ENCODE measurements around the gene SRP54. TPM values are rescaled to one million over a fixed set of nuclear protein-coding genes. Genes with fewer than 3 reads are reported as not detected.

The SRP54 gene
- total and polyA plus RNA-seq, 2 of the 13 experiments (the other 11 are each of a cell fraction or from before 2014, with no cell fraction given) = 42.2 to 207 TPM

GRCh38 chr14:34982421-34983147, at the start of gene SRP54 (continued):
- TF ChIP-seq, protein P1, sequence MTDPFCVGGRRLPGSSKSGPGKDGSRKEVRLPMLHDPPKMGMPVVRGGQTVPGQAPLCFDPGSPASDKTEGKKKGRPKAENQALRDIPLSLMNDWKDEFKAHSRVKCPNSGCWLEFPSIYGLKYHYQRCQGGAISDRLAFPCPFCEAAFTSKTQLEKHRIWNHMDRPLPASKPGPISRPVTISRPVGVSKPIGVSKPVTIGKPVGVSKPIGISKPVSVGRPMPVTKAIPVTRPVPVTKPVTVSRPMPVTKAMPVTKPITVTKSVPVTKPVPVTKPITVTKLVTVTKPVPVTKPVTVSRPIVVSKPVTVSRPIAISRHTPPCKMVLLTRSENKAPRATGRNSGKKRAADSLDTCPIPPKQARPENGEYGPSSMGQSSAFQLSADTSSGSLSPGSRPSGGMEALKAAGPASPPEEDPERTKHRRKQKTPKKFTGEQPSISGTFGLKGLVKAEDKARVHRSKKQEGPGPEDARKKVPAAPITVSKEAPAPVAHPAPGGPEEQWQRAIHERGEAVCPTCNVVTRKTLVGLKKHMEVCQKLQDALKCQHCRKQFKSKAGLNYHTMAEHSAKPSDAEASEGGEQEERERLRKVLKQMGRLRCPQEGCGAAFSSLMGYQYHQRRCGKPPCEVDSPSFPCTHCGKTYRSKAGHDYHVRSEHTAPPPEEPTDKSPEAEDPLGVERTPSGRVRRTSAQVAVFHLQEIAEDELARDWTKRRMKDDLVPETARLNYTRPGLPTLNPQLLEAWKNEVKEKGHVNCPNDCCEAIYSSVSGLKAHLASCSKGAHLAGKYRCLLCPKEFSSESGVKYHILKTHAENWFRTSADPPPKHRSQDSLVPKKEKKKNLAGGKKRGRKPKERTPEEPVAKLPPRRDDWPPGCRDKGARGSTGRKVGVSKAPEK (CRISPR knock-in tag; IDR thresholded peaks at IDR 0.05; ENCODE audit: borderline replicate concordance) = peak; percentile 99
- peak; percentile 81; the same call in 1 of the 2 replicates for TF ChIP-seq AHDC1 (CRISPR knock-in tag; IDR thresholded peaks at IDR 0.05; ENCODE audit: borderline replicate concordance)
- peak; percentile 88; the same call in 1 of the 2 replicates for TF ChIP-seq LRRFIP1 (CRISPR knock-in tag; conservative IDR thresholded peaks at IDR 0.05)
- peak; percentile 14 for TF ChIP-seq SKI (IDR thresholded peaks at IDR 0.05; ENCODE audit: partially characterized antibody)
- TF ChIP-seq ONECUT2 (CRISPR knock-in tag; IDR thresholded peaks at IDR 0.05) = peak; percentile 65
- peak; percentile 91; the same call in 1 of the 2 replicates for TF ChIP-seq AKAP8 (CRISPR knock-in tag; IDR thresholded peaks at IDR 0.05)
- no peak for TF ChIP-seq JUNB (CRISPR knock-in tag; IDR thresholded peaks at IDR 0.05; ENCODE audit: borderline replicate concordance)
- TF ChIP-seq, protein P2, sequence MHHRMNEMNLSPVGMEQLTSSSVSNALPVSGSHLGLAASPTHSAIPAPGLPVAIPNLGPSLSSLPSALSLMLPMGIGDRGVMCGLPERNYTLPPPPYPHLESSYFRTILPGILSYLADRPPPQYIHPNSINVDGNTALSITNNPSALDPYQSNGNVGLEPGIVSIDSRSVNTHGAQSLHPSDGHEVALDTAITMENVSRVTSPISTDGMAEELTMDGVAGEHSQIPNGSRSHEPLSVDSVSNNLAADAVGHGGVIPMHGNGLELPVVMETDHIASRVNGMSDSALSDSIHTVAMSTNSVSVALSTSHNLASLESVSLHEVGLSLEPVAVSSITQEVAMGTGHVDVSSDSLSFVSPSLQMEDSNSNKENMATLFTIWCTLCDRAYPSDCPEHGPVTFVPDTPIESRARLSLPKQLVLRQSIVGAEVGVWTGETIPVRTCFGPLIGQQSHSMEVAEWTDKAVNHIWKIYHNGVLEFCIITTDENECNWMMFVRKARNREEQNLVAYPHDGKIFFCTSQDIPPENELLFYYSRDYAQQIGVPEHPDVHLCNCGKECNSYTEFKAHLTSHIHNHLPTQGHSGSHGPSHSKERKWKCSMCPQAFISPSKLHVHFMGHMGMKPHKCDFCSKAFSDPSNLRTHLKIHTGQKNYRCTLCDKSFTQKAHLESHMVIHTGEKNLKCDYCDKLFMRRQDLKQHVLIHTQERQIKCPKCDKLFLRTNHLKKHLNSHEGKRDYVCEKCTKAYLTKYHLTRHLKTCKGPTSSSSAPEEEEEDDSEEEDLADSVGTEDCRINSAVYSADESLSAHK (CRISPR knock-in tag; IDR thresholded peaks at IDR 0.05; ENCODE audit: borderline replicate concordance) = peak; percentile 55; the same call in 1 of the 2 replicates
- peak; percentile 100 for TF ChIP-seq TAF15 (IDR thresholded peaks at IDR 0.05; ENCODE audit: low read depth, low read length, poor library complexity, severe bottlenecking)
- TF ChIP-seq ZNF264 (CRISPR knock-in tag; IDR thresholded peaks at IDR 0.05) = peak; percentile 94
- TF ChIP-seq FIP1L1 (IDR thresholded peaks at IDR 0.05; ENCODE audit: borderline replicate concordance, insufficient read depth, low read depth, low read length) = peak; percentile 83; the same call in 1 of the 2 replicates
- TF ChIP-seq ZNF691 (CRISPR knock-in tag; IDR thresholded peaks at IDR 0.05; ENCODE audit: borderline replicate concordance, low read depth) = peak; percentile 97
